Measurements from ENCODE around the gene PQBP1.

DNA sequence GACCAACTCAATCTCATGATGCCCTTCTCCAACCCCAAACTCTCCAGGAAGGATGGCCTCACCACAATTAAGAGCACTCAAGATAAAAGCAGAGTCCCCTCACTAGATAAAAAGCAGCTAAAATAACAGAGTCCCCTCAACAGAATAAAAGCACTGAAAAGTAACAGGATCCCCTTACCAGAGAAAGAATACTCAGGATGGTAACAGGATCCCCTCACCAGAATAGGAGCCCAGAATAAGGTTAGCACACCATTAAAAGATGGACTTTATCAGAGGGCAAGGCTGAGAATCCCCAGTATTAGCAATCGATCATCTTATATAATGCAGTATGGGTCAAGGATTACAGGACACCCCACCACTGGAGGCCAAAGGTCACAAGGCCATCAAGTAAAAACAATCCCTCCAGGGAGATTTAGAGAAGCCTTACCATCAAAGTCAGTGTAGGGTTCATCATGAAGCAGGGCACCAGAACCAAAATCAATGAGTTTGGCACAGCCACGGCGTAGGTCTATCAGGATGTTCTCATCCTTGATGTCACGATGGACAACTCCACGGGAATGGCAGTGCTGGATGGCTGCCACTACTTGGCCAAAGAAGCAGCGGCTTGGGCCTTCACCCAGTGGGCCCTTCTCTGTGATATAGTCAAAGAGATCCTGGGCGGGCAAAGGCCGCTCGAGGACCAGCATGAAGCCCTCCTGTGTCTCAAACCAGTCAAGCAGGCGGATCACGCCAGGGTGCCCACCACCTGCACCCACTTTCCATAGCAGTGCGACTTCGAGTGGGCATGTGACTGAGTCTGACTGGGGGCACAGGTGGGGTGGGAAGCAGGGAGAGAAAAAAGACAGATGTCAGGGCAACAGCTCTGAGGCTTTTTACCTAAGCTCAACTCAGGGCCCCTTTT lies 17.1 kb downstream of the PQBP1 start:
- TF ChIP-seq, protein P1, sequence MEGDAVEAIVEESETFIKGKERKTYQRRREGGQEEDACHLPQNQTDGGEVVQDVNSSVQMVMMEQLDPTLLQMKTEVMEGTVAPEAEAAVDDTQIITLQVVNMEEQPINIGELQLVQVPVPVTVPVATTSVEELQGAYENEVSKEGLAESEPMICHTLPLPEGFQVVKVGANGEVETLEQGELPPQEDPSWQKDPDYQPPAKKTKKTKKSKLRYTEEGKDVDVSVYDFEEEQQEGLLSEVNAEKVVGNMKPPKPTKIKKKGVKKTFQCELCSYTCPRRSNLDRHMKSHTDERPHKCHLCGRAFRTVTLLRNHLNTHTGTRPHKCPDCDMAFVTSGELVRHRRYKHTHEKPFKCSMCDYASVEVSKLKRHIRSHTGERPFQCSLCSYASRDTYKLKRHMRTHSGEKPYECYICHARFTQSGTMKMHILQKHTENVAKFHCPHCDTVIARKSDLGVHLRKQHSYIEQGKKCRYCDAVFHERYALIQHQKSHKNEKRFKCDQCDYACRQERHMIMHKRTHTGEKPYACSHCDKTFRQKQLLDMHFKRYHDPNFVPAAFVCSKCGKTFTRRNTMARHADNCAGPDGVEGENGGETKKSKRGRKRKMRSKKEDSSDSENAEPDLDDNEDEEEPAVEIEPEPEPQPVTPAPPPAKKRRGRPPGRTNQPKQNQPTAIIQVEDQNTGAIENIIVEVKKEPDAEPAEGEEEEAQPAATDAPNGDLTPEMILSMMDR (IDR thresholded peaks at IDR 0.05; ENCODE audit: extremely low read depth in 1 of 2, insufficient read depth in 1 of 2, low read depth in 1 of 2, low read length in 2 of 2): no peak
- TF ChIP-seq POLR2AphosphoS5 (IDR thresholded peaks at IDR 0.05; ENCODE audit: insufficient read depth, low read depth, low read length): no peak

All from endothelial cell of umbilical vein (primary cell).